HFFc6 (cell line): ENCODE data around the gene TMPRSS9. TPM values are rescaled to one million over a fixed set of nuclear protein-coding genes. Genes with fewer than 3 reads are reported as not detected.
"Not testable (repeated sequence)": the region's sequence is repeated elsewhere in the genome, so short reads cannot be mapped to it uniquely, and the experiment has no call there.

Source experiments
- DNase-seq: peaks from one replicate; pipeline ENCODE4 v3.0.0-alpha.2; 2018
- H3K27ac Mint-ChIP-seq: 2 replicates; pipeline ENCODE4 v1.8.0; 2020; ENCODE audit warnings: mild to moderate bottlenecking, mixed read lengths
- H3K27me3 Mint-ChIP-seq: 2 replicates; pipeline ENCODE4 v1.8.0; 2021; ENCODE audit warnings: mild to moderate bottlenecking, moderate library complexity, mixed read lengths; ENCODE audit not compliant: insufficient read depth
- H3K36me3 Mint-ChIP-seq: 2 replicates; pipeline ENCODE4 v1.8.0; 2021; ENCODE audit warnings: low read depth, mixed read lengths
- H3K4me1 Mint-ChIP-seq: 2 replicates; pipeline ENCODE4 v1.8.0; 2020; ENCODE audit warnings: low read depth, mixed read lengths
- H3K4me3 Mint-ChIP-seq: 2 replicates; pipeline ENCODE4 v1.8.0; 2020; ENCODE audit warnings: mild to moderate bottlenecking, moderate library complexity, mixed read lengths
- H3K9me3 Mint-ChIP-seq: 2 replicates; pipeline ENCODE4 v1.8.0; 2020; ENCODE audit warnings: mild to moderate bottlenecking, mixed read lengths
- microRNA-seq: library from miRNA; unstranded; fragments of <30 nt; microRNA quantifications from one replicate; pipeline ENCODE4, GENCODE V29; 2019
- total RNA-seq, 6 experiments: library from RNA; stranded (reverse); fragmentation: NEBNext Ultra II Directional; extraction: Animal tissue kit (Norgen Biotek cat#: 25700); gene quantifications; 2 replicates in 1 of 6; 3 replicates in 5 of 6; pipeline ENCODE4 v1.2.3, GENCODE V29; 2021
- TF ChIP-seq, protein P1 (sequence below): fragments of 200-600 bp; sonication (generic); IDR thresholded peaks from 2 replicates; pipeline ENCODE4 v1.5.0; 2021; ENCODE audit warnings: antibody characterized with exemption, mild to moderate bottlenecking

Gene TMPRSS9
- total RNA-seq, 6 experiments from 2014 or later: not detected

GRCh38 chr19:2469102-2469914, 109.2 kb downstream of the TMPRSS9 start:
- TF ChIP-seq, protein P1, sequence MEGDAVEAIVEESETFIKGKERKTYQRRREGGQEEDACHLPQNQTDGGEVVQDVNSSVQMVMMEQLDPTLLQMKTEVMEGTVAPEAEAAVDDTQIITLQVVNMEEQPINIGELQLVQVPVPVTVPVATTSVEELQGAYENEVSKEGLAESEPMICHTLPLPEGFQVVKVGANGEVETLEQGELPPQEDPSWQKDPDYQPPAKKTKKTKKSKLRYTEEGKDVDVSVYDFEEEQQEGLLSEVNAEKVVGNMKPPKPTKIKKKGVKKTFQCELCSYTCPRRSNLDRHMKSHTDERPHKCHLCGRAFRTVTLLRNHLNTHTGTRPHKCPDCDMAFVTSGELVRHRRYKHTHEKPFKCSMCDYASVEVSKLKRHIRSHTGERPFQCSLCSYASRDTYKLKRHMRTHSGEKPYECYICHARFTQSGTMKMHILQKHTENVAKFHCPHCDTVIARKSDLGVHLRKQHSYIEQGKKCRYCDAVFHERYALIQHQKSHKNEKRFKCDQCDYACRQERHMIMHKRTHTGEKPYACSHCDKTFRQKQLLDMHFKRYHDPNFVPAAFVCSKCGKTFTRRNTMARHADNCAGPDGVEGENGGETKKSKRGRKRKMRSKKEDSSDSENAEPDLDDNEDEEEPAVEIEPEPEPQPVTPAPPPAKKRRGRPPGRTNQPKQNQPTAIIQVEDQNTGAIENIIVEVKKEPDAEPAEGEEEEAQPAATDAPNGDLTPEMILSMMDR: no peak
- H3K27ac Mint-ChIP-seq: peak overlapping the region; percentile 38
- H3K9me3 Mint-ChIP-seq: no peaks in the 10 kb centered on the region
- peaks cover 17% of the 10 kb centered on the region for H3K4me1 Mint-ChIP-seq
- H3K36me3 Mint-ChIP-seq: no peaks in the 10 kb centered on the region
- H3K4me3 Mint-ChIP-seq: peak overlapping the region; percentile 19; the same call in 1 of the 2 replicates
- H3K27me3 Mint-ChIP-seq: no peaks in the 10 kb centered on the region; the same call in none of the 2 replicates
- peak; percentile 54 for DNase-seq

DNA sequence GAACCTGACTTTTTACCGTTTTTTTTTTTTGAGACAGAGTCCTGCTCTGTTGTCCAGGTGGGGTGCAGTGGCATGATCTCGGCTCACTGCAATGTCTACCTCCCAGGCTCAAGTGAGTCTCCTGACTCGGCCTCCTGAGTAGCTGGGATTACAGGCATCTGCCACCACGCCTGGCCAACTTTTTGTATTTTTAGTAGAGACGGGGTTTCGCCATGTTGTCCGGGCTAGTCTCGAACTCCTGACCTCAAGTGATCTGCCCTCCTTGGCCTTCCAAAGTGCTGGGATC, 109.8 kb downstream of the TMPRSS9 start:
- DNase-seq, H3K27me3 Mint-ChIP-seq, H3K36me3 Mint-ChIP-seq, H3K4me3 Mint-ChIP-seq, H3K27ac Mint-ChIP-seq, H3K9me3 Mint-ChIP-seq: not testable (repeated sequence)
- H3K4me1 Mint-ChIP-seq: peaks cover 17% of the 10 kb centered on the region

DNA sequence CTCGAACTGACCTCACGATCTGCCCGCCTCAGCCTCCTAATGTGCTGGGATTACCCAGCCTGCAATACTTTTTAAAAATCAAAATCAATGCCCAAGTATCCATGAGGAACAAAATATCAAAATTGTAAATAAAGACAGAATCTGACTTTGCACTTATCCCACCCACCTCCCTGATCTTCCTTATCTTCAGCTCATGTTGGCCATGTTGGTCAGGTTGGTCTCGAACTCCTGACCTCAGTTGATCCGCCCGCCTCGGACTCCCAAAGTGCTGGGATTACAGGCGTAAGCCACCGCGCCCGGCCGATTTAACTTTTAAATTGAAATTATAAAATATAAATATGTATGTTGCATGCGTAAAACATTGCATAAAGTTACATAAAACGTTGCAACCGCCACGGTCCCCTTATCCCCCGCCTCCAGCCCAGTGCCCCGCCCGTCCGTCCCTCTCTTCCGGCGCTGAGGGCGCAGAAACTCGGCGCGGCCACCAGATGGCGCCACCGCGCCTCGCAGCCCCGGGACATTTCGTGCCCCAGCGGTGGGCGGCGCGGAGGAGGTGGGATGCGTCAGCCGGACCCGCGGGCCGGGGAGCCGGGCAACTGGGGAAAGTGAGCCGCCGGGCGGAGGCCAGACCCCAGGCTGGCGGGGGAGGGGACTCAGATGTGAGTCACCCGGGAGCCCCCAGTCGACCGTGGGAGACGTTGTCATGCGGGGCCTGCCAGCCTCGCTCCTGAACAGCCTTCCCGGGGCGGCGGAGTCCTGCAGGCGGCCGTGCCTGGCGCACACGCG, 114.4 kb downstream of the TMPRSS9 start:
- Mint-ChIP-seq H3K27ac (peak overlapping the region; percentile 90), H3K9me3 (peaks cover 9% of the 10 kb centered on the region), H3K4me3 (peak overlapping the region; percentile 99)

DNA sequence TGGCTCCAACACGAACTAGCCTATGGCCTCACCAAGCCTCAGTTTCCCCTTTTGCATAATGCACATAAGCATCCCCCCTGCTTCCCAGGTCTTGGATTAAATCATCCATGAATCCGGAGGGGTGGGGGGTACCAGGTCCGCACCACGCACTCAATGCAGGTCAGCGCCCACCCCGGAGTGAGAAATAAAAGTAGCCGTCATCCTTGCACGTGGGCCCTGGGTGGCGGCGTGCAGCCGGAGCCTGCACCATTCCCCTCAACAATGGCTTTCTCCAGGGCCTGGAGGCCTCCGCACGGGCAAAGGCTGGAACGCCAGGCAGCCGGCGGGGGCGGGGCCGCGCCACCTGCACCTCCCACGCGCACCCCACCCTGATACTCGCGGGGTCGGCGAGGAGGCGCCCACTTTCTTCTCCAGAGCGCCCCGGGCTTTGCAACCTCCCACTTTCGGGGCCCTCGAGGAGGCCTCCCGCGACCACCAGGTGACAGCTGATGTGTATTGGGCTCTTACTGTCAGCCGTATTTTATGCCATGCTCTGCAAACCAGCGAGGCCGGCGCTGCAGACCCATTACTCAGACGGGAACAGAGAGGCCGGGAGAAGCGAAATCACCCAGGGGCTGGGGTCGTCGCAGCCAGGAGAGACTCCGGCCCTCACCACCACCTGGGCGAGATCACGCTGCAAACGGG, 115.1 kb downstream of the TMPRSS9 start:
- peaks cover 9% of the 10 kb centered on the region for H3K9me3 Mint-ChIP-seq
- H3K27ac Mint-ChIP-seq: peak overlapping the region; percentile 90
- TF ChIP-seq, protein P1: no peak
- H3K4me1 Mint-ChIP-seq: no peaks in the 10 kb centered on the region
- H3K4me3 Mint-ChIP-seq: peak overlapping the region; percentile 99
- peak; percentile 54 for DNase-seq
- H3K27me3 Mint-ChIP-seq: peaks cover 23% of the 10 kb centered on the region
- H3K36me3 Mint-ChIP-seq: peaks cover 23% of the 10 kb centered on the region

More for the DNA sequence above, 114.4 kb downstream of the TMPRSS9 start:
- peaks cover 23% of the 10 kb centered on the region for H3K36me3 Mint-ChIP-seq
- peaks cover 19% of the 10 kb centered on the region for H3K27me3 Mint-ChIP-seq
- TF ChIP-seq, protein P1: peak; percentile 100
- peaks cover 5% of the 10 kb centered on the region for H3K4me1 Mint-ChIP-seq
- DNase-seq: peak; percentile 76

Small RNA genes within 50 kb of the gene (microRNA-seq; reads per million reads assigned to microRNA genes)
- gene MIR7108: 13.9 reads per million, percentile 17 among the genes with 10 or more reads in this experiment

Other genes starting within 250 kb of the TMPRSS9 start
- 100 to 1,000 TPM; 139 to 169 (median 151) TPM for gene AP3D1, start 208.7 kb upstream of the TMPRSS9 start, total RNA-seq
- 10 to 100 TPM; 18.5 to 22.9 (median 21.3) TPM for gene DOT1L, start 196.3 kb upstream of the TMPRSS9 start, total RNA-seq
- gene PLEKHJ1, start 123.9 kb upstream of the TMPRSS9 start, total RNA-seq: 10 to 100 TPM; 45.9 to 57.3 (median 50.2) TPM
- gene SF3A2, start 123.4 kb upstream of the TMPRSS9 start, total RNA-seq: 10 to 100 TPM; 48.7 to 60.6 (median 54.8) TPM
- gene AMH, start 110.9 kb upstream of the TMPRSS9 start, total RNA-seq: 1 to 10 TPM in 5 of 6 experiments, under 1 TPM in 1; 0.98 to 2.3 (median 1.4) TPM
- under 1 TPM; 0.27 to 0.99 (median 0.72) TPM for gene JSRP1, start 103.8 kb upstream of the TMPRSS9 start, total RNA-seq
- under 1 TPM; 0.07 to 0.53 (median 0.36) TPM for gene PEAK3, start 78.1 kb upstream of the TMPRSS9 start, total RNA-seq
- gene LINGO3, start 52.1 kb upstream of the TMPRSS9 start, total RNA-seq: not detected
- 100 to 1,000 TPM in 5 of 6 experiments, 10 to 100 TPM in 1; 92.1 to 137 (median 118) TPM for gene LSM7, start 31.7 kb upstream of the TMPRSS9 start, total RNA-seq
- 10 to 100 TPM; 32.9 to 41.8 (median 33.9) TPM for gene SPPL2B, start 31.6 kb upstream of the TMPRSS9 start, total RNA-seq
- 100 to 1,000 TPM in 3 of 6 experiments, 10 to 100 TPM in 3; 87.2 to 124 (median 98.8) TPM for gene TIMM13, start 67.3 kb downstream of the TMPRSS9 start, total RNA-seq
- 100 to 1,000 TPM in 5 of 6 experiments, 10 to 100 TPM in 1; 77.6 to 131 (median 121) TPM for gene LMNB2, start 96.7 kb downstream of the TMPRSS9 start, total RNA-seq
- gene GADD45B, start 115.9 kb downstream of the TMPRSS9 start, total RNA-seq: 10 to 100 TPM; 35.5 to 55.7 (median 39.1) TPM